LNCaP clone FGC (cell line): ENCODE results near the gene SERPINB5.

Source experiments
- DNase-seq: peaks from one replicate; pipeline ENCODE4 v3.0.0-alpha.2; 2011; ENCODE audit warnings: low read depth
- H3K4me3 ChIP-seq: 2 replicates; pipeline ENCODE4 v1.5.1; 2011; ENCODE audit warnings: mild to moderate bottlenecking, low read depth, low read length, control low read depth
- TF ChIP-seq, protein P1 (sequence below): IDR thresholded peaks from 2 replicates; pipeline ENCODE4 v1.5.1; 2012; ENCODE audit warnings: mild to moderate bottlenecking; ENCODE audit not compliant: control insufficient read depth, insufficient read depth; ENCODE audit errors: extremely low read depth

SERPINB5 gene

DNA sequence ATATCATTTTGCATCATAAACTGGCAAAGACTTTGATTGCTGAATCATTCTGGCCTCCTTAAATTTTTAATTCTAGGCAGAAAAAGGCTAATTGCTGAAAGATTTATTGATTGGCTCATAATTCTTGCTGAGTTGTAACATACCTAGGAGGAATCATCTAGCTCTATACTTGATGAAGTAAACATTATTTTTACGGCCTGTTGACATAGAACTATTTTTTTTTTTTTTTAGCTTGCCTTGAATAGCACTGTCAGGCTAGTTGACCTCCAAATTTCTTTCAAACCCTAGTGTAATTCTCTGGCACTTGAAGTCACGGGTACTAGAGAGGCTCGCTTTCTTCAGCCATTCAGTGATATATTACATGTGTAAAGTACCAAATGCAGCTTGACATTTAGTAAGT, 68.2 kb downstream of the SERPINB5 start:
- no peak for DNase-seq
- TF ChIP-seq, protein P1, sequence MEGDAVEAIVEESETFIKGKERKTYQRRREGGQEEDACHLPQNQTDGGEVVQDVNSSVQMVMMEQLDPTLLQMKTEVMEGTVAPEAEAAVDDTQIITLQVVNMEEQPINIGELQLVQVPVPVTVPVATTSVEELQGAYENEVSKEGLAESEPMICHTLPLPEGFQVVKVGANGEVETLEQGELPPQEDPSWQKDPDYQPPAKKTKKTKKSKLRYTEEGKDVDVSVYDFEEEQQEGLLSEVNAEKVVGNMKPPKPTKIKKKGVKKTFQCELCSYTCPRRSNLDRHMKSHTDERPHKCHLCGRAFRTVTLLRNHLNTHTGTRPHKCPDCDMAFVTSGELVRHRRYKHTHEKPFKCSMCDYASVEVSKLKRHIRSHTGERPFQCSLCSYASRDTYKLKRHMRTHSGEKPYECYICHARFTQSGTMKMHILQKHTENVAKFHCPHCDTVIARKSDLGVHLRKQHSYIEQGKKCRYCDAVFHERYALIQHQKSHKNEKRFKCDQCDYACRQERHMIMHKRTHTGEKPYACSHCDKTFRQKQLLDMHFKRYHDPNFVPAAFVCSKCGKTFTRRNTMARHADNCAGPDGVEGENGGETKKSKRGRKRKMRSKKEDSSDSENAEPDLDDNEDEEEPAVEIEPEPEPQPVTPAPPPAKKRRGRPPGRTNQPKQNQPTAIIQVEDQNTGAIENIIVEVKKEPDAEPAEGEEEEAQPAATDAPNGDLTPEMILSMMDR: no peak
- no peak overlapping the region for H3K4me3 ChIP-seq

DNA sequence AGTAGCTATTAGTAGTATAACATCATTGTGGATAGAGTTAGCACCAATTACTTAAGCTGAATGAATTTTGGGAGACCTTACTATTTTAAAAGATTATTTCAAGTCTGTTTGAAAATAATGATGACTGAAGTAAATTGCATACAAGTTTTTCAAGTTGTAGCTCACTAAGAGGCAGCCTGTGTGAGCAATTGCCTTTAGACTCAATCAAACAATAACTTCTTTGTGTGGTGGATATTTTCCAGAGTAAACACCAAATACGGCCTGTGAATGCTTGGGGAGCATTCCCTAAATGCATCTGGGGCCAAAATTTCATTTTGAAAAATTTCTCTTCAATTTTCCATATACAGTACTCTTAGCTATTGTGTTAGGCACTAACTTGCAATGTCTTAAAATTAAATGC, 73.3 kb downstream of the SERPINB5 start:
- DNase-seq: no peak
- no peak overlapping the region for H3K4me3 ChIP-seq
- TF ChIP-seq, protein P1: no peak

DNA sequence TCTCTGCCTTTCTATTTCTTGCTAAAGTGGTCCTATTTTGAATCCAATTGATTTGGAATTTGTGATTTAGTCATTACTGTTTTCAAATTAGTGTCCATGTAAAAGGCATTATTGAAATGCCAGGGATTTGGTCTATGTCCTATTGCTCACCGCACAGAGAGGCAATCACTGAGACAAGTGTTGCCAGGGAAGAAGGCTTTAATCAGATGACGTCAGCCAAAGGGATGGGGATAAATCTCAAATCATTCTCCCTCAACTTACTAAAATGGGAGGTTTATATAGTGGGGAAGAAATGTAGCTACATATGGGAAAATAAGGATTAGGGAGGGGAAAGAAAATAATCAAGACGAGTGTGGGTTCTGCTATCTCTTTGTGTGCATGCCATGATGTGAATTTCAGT, 75.0 kb downstream of the SERPINB5 start:
- no peak overlapping the region for H3K4me3 ChIP-seq
- TF ChIP-seq, protein P1: no peak

DNA sequence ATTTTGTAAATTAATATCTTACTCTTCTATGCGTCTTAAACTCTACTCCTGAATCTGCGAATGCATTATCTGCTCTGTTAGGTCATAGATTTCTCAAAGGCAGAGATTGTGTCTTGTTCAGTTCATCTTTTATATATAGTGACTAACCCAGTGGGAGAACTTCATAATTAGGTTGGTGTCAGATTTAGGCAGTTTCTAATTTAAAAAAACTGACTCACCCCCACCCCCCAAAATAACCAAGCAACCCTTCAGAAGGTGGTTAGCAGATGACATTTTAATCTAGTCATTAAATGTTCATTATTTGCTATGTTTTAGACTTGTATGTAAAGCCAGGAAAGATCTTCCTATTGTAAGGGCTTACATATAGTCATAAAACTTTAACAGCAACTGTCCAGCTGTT, 75.8 kb downstream of the SERPINB5 start:
- H3K4me3 ChIP-seq: no peak overlapping the region
- TF ChIP-seq, protein P1: no peak
- DNase-seq: no peak

More for the DNA sequence above, 75.0 kb downstream of the SERPINB5 start:
- no peak for DNase-seq

DNA sequence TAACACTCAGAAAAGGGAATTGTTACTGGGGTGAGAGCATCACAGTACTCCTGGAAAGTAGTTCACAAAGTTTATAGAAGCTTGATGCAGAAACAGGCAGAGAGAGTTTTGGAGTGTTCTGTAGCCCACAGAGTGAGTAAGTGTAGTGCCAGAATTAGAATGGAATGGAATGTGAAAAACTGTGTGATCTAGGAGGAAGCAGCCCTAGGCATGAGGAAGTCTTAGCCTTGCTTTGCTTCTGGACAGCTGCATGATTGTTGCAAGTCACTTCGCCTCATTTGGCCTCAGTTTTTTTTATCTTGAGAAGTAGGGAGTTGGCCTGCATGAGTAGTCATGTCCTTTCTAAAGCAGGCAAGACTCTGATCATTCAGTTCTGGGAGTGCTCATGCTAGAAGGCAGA, 76.3 kb downstream of the SERPINB5 start:
- TF ChIP-seq, protein P1: no peak
- no peak overlapping the region for H3K4me3 ChIP-seq
- no peak for DNase-seq
